ENCODE data around the gene FLVCR1.

FLVCR1 gene

DNA sequence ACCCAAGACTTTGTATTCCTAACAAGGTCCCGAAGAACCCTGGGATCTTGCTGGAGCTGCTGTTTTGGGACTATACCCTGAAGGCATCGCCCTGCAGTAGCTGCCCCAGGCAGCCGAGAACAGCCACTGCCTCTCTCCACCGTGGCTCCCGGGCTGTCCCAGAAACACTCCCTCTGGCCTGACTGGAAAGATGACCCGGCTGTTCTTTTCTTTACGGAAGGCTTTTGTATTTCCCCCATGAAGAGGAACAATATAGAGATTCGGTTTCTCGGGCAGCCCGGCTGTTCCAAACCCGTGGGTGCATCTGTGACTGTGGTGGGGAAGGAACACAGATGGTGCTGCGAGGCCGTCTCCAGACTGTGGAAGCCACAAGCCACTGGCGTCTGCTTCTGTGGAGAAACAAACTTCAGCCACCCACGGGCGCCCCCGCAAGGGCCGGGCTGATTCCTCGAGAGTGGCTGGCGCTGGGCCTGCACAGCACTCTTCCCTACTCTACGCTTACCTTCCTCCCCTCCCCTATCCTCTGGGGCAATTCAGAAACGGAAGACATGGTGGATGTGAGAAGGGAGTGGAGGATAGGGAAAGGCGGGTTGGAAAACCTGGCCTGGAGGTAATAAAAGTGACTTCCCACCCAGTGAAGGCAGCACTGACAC, 58.5 kb downstream of the FLVCR1 start:
- Histone ChIP-seq H3K27me3 (ENCODE audit: insufficient read depth, low read depth, severe bottlenecking) (no peaks in the 10 kb centered on the region), H3K36me3 (no peaks in the 10 kb centered on the region), H3K4me3 (ENCODE audit: low read depth, low read length) (no peak overlapping the region), H3K9me3 (ENCODE audit: severe bottlenecking) (no peaks in the 10 kb centered on the region), H3K27ac (peak overlapping the region; percentile 13; the same call in 1 of the 2 replicates)
- TF ChIP-seq, protein P1, sequence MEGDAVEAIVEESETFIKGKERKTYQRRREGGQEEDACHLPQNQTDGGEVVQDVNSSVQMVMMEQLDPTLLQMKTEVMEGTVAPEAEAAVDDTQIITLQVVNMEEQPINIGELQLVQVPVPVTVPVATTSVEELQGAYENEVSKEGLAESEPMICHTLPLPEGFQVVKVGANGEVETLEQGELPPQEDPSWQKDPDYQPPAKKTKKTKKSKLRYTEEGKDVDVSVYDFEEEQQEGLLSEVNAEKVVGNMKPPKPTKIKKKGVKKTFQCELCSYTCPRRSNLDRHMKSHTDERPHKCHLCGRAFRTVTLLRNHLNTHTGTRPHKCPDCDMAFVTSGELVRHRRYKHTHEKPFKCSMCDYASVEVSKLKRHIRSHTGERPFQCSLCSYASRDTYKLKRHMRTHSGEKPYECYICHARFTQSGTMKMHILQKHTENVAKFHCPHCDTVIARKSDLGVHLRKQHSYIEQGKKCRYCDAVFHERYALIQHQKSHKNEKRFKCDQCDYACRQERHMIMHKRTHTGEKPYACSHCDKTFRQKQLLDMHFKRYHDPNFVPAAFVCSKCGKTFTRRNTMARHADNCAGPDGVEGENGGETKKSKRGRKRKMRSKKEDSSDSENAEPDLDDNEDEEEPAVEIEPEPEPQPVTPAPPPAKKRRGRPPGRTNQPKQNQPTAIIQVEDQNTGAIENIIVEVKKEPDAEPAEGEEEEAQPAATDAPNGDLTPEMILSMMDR (IDR thresholded peaks at IDR 0.05; ENCODE audit: low read depth, low read length): no peak
- DNase-seq: peak; percentile 45

DNA sequence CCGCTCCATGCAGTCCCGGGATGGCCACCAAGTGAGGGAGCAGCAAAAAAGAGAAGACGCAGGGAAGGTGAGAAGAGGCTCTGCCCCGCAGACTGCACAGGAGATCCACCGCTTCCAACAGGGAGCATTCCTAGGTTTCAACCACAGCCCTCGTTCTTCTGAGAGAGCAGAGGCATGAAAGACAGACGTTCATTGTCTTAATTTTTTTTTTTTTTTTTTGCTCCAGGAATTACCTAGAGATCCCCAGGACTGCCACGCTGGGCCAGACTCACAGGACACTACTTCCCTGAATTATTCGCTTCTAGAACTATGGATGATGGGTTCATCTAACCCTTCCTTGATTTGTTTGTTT, 59.0 kb downstream of the FLVCR1 start:
- H3K4me3 ChIP-seq (ENCODE audit: low read depth, low read length): no peak overlapping the region
- no peak overlapping the region for H3K27ac ChIP-seq
- H3K9me3 ChIP-seq (ENCODE audit: severe bottlenecking): peaks cover 3% of the 10 kb centered on the region
- DNase-seq: no peak
- TF ChIP-seq, protein P1 (IDR thresholded peaks at IDR 0.05; ENCODE audit: low read depth, low read length): no peak
- H3K27me3 ChIP-seq (ENCODE audit: insufficient read depth, low read depth, severe bottlenecking): no peaks in the 10 kb centered on the region
- H3K36me3 ChIP-seq: no peaks in the 10 kb centered on the region

DNA sequence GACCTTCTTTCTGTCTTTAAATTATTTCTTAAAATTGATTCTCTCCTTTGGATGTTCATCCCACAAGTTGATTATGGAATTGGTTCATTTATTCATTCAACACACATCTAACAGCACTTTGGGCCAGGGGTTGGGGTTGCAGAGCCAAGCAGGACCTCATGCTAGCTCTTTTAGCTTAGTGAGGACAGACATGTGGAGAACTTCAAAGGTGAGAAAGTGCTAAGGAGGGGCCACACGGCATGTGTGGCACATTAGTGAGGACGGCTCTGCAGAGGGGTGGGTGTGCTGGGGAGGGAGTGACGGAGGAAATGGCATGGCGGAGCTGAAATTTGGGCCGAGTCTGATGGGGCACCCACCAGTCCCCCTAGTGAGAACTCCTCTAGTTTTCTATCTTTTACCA, 59.8 kb downstream of the FLVCR1 start:
- TF ChIP-seq, protein P1 (IDR thresholded peaks at IDR 0.05; ENCODE audit: low read depth, low read length): no peak
- Histone ChIP-seq H3K36me3 (no peaks in the 10 kb centered on the region), H3K27me3 (ENCODE audit: insufficient read depth, low read depth, severe bottlenecking) (no peaks in the 10 kb centered on the region), H3K9me3 (ENCODE audit: severe bottlenecking) (peaks cover 3% of the 10 kb centered on the region), H3K4me3 (ENCODE audit: low read depth, low read length) (no peak overlapping the region), H3K27ac (no peak overlapping the region)
- DNase-seq: no peak

DNA sequence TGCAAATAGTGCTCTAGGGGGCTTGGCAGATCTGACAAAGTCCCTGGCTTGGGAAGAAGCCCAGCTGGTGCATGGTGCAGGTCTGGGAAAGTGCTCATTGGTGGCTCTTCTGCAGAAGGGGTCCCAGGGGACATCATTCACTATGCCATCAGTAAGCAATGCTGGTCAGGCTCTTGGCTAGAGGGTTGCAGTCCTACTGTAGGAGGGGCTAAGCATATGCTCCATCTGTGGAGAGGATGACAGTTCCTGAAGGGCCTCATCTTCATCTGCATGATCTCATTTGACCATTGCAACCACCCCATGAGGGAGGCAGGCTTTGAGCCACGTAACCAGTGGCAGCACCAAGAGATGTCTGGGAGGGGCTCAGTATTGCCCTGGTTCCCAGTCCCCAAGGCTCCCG, 60.7 kb downstream of the FLVCR1 start:
- peaks cover 6% of the 10 kb centered on the region for H3K9me3 ChIP-seq (ENCODE audit: severe bottlenecking)
- H3K36me3 ChIP-seq: no peaks in the 10 kb centered on the region
- no peak for DNase-seq
- no peak overlapping the region for H3K4me3 ChIP-seq (ENCODE audit: low read depth, low read length)
- no peaks in the 10 kb centered on the region for H3K27me3 ChIP-seq (ENCODE audit: insufficient read depth, low read depth, severe bottlenecking)
- no peak overlapping the region for H3K27ac ChIP-seq
- TF ChIP-seq, protein P1 (IDR thresholded peaks at IDR 0.05; ENCODE audit: low read depth, low read length): no peak

DNA sequence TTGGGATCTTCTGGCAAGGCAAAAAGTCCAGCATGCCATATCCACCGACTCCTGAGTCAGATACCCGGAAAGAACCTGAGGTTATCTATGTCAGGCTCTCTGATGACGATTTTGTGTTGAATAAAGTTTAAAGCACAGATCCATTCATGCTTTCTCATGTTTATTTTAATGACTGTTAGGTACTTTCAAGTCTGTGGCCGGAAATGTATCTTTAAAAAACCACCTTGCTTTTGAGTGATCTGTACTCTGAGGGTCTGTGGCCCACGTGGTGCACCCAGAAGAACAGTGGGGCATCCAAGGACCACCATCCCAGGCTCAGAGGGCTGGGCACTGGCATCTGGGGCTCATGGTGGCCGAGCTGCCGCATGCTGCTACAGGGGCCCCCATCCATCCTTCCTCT, 62.2 kb downstream of the FLVCR1 start:
- Histone ChIP-seq H3K27me3 (ENCODE audit: insufficient read depth, low read depth, severe bottlenecking) (no peaks in the 10 kb centered on the region), H3K27ac (no peak overlapping the region), H3K9me3 (ENCODE audit: severe bottlenecking) (peaks cover 6% of the 10 kb centered on the region), H3K36me3 (no peaks in the 10 kb centered on the region), H3K4me3 (ENCODE audit: low read depth, low read length) (no peak overlapping the region)
- no peak for DNase-seq
- TF ChIP-seq, protein P1 (IDR thresholded peaks at IDR 0.05; ENCODE audit: low read depth, low read length): no peak

DNA sequence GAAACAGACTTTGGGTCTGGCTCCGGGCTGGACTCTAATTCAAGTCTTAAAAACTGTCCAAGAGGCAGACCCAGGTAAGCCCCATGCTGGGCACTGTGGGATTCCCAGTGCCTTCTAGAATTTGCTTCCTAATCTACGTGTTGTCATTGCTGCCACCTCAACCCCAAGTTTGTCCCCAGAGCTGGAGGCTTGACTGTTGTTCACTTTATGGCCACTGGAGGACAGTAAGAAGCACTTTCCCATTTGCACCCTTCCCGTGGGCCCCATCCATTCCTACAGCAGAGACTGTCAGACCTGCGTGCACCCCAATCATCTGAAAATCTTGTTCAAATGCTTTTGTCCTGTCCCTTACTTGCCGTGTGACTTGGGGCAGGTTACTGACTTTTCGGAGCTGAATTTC, 62.8 kb downstream of the FLVCR1 start:
- no peak overlapping the region for H3K4me3 ChIP-seq (ENCODE audit: low read depth, low read length)
- H3K27ac ChIP-seq: no peak overlapping the region
- TF ChIP-seq, protein P1 (IDR thresholded peaks at IDR 0.05; ENCODE audit: low read depth, low read length): peak; percentile 83
- H3K27me3 ChIP-seq (ENCODE audit: insufficient read depth, low read depth, severe bottlenecking): no peaks in the 10 kb centered on the region
- peaks cover 6% of the 10 kb centered on the region for H3K9me3 ChIP-seq (ENCODE audit: severe bottlenecking)
- no peaks in the 10 kb centered on the region for H3K36me3 ChIP-seq
- DNase-seq: peak; percentile 39
